Stimulated activated CD8-positive, alpha-beta memory T cell treated with anti-CD3 and anti-CD28 coated beads, Interleukin-7, amount 100 ng/mL, for 24 hours (primary cell): ENCODE data around the gene SMIM15.

Source experiments
- DNase-seq: peaks from one replicate; pipeline ENCODE4 v3.0.0-alpha.2; 2020; ENCODE audit warnings: low read depth

Gene SMIM15

GRCh38 chr5:61159836-61160235 is 2.4 kb downstream of the SMIM15 start:
- DNase-seq = no peak

GRCh38 chr5:61159070-61159469 is 3.2 kb downstream of the SMIM15 start:
- no peak for DNase-seq

DNA sequence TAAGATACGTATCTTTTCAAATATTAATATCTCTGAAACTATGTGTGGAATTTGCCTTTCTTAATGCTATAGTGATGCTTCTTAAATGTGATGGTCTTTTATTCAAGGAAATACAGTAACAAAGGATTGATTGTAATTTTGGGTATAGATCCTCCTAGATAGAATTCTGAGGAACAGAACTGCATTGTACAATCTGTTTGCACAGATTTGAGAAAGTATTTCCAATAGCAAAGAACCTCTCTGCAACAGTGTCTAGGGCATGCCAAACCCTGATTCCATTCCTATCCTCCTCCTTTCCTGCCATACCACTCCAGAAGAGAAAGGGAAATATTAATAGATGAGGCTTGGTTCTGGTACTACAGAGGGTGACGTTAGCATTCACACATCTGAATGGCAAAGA is 10.4 kb downstream of the SMIM15 start:
- no peak for DNase-seq

DNA sequence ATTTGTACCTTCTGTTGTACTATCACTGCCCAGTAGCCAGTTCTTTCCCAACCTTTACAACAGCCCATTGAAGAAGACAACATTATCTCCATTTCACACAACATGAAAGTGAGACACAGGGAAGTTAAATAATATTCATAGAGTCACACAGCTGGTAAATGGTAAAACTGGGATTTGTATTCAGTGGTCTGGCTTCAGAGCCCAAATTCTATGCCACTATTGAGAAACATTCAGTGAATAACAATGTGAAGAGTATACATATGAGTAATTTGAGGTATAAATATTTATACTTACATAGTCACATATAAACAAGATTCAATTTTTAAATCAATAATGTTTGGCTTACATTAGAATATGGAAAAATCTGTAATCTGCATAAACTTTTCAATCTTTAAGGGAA is 13.8 kb downstream of the SMIM15 start:
- no peak for DNase-seq

DNA sequence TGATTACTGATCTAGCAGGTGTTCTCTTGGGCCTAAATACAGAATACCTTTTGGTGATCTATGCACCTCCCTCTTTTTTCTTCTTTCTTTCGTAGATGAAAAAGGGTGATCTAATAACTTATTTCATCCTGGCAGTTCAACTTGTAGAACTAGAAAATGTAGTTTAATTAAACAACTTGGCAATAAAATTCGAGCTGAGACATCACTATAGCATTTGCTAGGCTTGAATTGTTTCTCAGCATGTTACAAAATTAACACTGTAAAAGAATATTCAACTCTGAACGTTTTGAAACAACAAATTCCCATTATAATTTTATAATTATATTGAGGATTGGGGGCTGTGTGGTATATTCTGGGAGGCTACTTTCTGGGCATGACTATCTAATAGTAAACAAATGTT is 19.5 kb downstream of the SMIM15 start:
- no peak for DNase-seq

DNA sequence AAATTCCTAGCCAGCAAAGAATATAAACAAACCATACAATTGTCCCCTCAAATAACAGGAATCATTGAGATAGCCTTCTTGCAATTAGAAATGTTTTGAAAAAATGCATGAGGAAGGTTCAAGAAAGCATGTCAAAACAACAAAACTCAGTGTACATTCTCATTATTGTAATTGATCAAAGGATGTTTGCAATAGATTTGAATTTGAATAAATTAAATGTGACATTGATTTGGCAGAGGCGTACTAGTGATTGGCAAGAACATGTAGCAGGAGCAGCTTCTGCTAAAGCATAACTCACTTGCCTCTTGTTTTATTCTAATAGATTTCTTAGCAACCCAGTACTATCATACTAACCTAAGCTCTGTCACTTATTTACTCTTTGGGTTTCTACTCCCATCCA is 19.9 kb downstream of the SMIM15 start:
- DNase-seq = no peak

DNA sequence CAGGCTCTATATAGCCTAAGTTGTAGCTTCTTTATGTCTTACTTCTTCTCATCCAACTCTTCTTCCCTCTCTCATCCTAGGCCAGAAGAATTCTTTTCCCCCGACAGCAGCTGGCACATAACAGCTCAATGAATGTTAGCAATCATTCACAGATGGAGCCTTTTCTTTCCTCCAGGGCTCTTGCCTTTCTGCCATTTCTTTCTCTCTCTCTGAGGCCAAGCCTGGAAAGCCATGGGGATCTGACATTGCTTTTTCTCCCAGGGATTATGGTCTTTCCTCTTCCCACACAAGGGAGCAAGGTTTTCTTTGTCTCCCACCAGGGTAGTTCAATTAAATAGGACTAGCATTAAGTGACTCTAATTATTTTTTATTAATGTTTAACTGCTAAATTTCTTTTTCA is 20.5 kb downstream of the SMIM15 start:
- no peak for DNase-seq

DNA sequence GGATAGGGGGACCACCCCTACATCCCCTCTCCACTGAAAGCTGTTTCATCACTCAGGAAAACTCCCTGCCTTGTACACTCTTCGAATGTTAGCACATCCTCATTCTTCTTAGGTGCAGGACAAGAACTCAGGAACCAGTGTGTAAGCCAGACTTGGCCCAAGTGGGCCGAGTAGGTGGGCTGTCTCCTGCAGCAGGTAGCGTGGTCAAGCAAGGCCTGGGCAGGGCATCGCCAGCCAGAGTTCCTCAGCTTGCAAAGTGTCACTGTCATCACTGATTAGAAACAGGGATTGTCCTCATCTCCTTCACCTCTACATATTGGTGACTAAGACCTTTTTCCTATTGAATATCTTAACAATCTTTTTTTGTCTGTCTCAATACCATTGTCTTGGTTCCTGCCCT is 22.3 kb downstream of the SMIM15 start:
- no peak for DNase-seq

- DNase-seq = no peak
These were observed 23.0 kb downstream of the SMIM15 start for GRCh38 chr5:61139094-61139873.

DNA sequence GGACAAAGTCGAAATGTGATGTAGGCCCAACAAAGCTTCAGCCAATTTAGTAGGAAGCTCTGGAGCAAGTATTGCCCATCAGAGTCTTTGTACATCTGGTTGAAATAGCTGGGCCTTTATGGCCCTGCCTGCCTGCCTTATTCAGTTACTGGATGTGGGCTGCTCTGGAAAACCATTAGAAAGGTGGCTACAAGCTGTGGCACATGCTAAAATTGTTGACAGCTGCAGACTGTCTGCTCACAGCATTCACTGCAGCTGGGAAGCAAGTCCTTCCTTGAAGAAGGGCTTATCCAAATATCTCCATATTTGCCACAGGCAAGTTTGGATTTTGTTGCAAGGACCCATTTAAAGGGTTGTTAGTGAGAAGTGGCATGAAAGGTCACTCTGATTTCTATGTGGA is 24.4 kb downstream of the SMIM15 start:
- DNase-seq = no peak

- no peak for DNase-seq
These were observed 29.7 kb downstream of the SMIM15 start for GRCh38 chr5:61132559-61132958.

- DNase-seq = no peak
These were observed 32.0 kb downstream of the SMIM15 start for GRCh38 chr5:61130289-61130688.

- DNase-seq = no peak
These were observed 39.1 kb downstream of the SMIM15 start for GRCh38 chr5:61123145-61123544.

DNA sequence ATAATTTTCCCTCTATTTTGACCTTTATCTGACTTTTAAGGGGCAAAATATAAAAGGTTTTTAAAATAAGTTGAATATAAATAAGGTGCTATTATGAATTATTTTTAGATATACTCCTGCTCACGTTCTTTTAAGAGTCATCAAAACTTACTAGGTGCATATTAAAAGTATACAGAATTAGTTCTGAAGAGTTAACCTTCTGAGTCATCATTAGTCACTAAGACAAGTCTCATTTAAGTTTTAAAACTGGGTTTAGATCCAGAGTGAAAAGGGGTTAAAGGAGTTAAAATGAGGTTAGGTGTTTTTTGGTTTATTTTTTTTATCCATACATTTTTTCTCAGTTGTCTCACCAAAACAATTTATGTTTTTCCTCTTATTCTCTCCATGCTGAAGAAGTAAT is 41.7 kb downstream of the SMIM15 start:
- DNase-seq = no peak

- no peak for DNase-seq
These were observed 43.2 kb downstream of the SMIM15 start for GRCh38 chr5:61119066-61119465.

GRCh38 chr5:61115968-61116367 is 46.3 kb downstream of the SMIM15 start:
- no peak for DNase-seq

DNA sequence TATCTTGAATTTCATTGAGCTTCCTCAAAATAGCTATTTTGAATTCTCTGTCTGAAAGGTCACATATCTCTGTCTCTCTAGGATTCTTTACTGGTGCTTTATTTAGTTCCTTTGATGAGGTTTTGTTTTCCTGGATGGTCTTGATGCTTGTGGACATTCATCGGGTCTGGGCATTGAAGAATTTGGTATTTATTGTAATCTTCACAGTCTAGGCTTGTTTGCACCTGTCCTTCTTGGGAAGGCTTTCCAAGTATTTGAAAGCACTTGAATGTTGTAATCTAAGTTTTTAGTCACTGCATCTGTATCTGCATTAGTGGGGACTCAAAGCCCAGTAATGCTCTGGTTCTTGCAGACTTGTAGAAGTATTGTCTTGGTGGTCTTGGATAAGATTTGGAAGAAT is 47.8 kb downstream of the SMIM15 start:
- DNase-seq = no peak
